NK-92 (cell line): ENCODE measurements around the gene ATF5.
"Not testable (repeated sequence)": the region's sequence is repeated elsewhere in the genome, so short reads cannot be mapped to it uniquely, and the experiment has no call there.

Experiments
- DNase-seq: peaks from one replicate; lab custom pipeline; 2025; ENCODE audit not compliant: unreplicated experiment; lab: John Stamatoyannopoulos, UW

Gene ATF5

DNA sequence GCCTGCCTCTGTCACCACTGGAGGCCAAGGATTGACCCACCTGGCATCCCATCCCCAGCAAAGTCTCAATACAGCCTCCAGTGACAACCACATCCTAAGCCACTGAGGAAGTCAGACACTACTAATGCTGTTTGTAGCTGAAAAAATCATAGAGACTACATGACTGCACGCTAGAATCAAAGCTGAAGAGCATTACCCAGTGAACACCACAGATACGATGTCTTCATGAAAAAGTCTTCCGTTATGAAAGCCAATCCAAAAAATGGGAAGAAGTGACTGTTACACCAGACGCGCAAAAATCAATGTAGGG, 11.4 kb downstream of the ATF5 start:
- no peak for DNase-seq

- DNase-seq: not testable (repeated sequence)
Observed at GRCh38 chr19:49944567-49944966, 15.6 kb downstream of the ATF5 start.

GRCh38 chr19:49946415-49946814, 17.4 kb downstream of the ATF5 start:
- no peak for DNase-seq

- DNase-seq: no peak
Observed at GRCh38 chr19:49949742-49950589, 21.0 kb downstream of the ATF5 start.

- no peak for DNase-seq
Observed at GRCh38 chr19:49950590-49950948, 21.6 kb downstream of the ATF5 start.

DNA sequence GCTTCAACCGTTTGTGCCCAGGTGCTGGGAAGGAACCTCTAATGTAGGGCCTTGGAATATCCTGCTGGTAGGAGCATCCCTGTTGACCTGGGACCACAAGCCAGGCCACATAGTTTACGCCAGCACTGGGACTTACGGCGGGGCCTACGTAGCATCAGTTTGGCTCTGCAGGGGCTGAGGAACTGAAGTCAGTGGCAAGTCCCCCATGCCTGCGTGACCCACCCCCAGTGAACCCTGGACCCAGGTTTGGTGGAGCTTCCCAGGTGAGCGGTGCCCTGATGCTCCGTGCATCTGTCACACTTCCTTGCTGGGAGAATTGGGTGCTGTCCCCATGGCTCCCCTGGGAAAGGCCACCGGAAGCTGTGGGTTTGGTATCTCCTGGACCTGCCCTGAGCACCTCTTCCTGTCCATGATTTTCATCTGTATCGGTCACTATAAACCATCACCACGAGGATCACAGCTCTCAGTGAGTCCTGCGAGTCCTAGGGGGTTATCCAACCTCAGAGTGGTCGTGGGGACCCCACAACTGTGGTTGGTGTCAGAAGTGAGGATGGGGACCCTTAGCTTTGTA, 22.0 kb downstream of the ATF5 start:
- DNase-seq: no peak

- DNase-seq: no peak
Observed at GRCh38 chr19:49951806-49952478, 22.9 kb downstream of the ATF5 start.

GRCh38 chr19:49952479-49952836, 23.5 kb downstream of the ATF5 start:
- no peak for DNase-seq

GRCh38 chr19:49952906-49953305, 23.9 kb downstream of the ATF5 start:
- no peak for DNase-seq

DNA sequence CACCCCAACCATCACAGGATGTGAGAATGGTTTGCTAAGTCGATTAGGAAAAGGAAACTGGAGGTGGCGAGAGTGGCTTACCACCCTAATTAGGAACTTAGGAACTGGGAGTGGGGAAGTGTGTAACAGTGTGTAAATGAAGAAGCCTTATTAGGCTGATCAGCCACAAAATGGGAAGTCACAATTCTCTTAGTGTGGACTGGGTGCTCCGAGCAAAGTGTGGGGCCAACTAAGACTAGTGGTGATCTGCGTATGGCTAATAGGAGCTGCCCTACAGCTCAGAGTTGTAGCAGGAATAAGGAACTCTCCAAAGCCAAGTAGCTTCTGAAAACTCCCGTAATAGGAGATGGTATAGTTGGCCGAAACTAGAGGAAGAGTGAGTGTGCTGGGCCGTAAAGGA, 24.4 kb downstream of the ATF5 start:
- no peak for DNase-seq

DNA sequence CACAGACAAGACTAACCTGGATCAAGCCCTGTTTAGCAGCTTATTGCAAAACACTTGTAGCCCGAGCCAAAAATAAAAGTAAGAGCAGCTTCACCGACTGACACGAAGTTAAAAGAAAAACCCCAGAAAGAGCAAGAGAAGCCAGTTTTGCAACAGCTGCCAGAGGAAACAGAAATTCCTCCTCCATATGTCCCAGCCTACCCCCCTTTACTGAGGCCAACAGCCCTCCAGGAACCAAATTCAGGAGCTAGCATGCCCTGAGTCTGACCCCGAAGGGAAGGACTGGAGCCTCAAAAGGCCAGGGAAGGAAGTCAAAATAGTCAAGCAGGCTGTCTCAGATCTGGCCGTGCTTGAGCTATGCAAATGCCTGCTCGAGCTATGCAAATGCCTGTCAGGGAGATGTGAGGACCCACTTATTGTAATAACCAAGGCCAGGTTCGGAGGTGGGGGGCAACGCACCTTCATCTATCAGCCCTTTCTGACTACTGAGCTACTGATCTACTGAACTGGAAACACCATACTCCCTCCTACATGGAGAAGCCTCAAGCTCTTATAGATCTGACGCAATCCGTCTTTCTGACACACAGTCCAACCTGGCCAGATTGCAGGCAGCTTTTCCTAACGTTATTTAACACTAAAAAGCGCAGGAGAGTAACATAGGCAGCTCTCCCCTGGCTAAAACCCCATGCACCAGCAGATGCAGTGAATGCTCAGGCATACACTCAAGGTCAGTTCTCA, 25.3 kb downstream of the ATF5 start:
- no peak for DNase-seq

DNA sequence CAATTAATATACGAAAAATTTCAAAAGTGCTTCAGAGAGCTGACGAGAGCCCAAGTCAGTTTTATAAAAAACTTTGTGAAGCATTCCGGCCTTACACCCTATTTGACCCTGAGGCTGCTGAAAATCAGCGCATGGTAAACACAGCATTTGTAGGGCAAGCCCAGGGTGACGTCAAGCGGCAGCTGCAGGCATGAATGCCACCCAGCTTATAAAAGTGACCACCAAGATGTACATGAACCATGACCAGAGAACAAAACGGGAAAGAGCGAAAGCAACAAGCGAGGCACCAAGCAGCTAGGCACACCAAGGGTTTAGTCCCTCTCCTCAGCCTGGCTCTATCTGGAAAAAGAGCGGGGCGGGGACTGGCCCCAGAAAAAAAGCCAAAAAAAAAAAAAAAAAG, 25.9 kb downstream of the ATF5 start:
- no peak for DNase-seq

DNA sequence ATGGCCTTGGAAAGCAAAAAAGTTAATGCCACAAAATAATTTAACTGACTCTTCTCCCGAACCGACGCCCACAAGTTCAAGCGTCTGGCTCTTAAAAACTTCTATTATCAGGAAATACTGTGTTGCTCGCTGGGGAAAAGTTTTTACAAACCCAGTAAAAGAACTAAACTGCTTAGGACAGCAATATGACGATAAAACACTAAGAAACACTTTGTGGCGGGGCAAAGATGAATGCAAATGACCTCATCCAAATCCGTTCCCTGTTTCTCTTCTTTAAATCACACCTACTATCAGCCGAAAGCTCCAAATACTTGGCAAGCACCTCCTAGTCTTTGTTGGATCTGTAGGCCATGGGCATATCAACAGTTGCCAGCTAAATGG, 27.1 kb downstream of the ATF5 start:
- DNase-seq: no peak

DNA sequence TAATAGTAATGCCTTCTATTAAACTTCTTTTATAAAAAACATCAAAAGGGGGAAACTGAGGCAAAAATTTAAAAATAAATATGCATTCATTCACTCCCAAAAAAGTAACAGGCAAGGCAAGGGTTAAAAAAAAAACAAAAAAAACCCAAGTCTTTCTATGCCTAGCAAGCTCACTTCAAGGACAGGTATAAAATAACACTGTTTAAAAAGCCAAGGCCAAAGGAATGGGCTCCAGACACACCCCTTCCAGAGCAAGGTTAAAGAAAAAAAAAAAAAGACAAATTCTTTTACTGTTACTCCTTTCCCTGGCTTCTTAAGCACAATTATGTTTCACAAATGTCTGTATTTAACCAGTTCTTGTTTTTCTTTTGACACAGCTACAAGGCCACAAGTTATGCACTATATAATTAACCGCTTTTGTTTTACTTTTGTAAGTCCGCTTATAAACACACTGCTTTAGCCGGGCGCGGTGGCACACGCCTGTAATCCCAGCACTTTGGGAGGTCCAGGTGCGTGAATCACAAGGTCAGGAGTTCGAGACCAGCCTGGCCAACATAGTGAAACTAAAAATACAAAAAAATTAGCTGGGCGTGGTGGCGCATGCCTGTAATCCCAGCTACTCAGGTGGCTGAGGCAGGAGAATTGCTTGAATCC, 28.4 kb downstream of the ATF5 start:
- DNase-seq: no peak

GRCh38 chr19:49958144-49958543, 29.1 kb downstream of the ATF5 start:
- not testable (repeated sequence) for DNase-seq

GRCh38 chr19:49958596-49958995, 29.6 kb downstream of the ATF5 start:
- DNase-seq: not testable (repeated sequence)

- not testable (repeated sequence) for DNase-seq
Observed at GRCh38 chr19:49959892-49960291, 30.9 kb downstream of the ATF5 start.

- DNase-seq: not testable (repeated sequence)
Observed at GRCh38 chr19:49960980-49961379, 32.0 kb downstream of the ATF5 start, which contains the start of gene SIGLEC11. Gene SIGLEC11 (minus strand): TSS chr19:49961172. CDS start chr19:49961081, 91 bp downstream.

GRCh38 chr19:49968279-49968922, 39.4 kb downstream of the ATF5 start:
- DNase-seq: no peak

DNA sequence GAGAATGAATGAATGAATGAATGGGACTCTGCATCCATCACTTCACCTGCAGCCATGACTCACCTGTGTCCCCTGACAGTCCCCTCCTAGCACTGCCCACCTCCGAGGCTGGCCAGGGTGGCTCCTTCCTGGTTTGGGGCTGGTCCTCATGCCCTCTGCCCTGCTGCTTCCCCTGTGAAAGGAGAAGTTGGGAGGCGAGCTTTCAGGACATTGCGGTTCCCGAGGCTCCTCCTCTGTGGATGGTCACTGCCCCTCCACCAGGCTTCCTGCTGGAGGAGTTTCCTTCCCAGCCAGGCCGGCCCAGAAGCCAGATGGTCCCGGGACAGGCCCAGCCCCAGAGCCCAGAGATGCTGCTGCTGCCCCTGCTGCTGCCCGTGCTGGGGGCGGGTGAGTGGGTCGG, 40.4 kb downstream of the ATF5 start:
- DNase-seq: not testable (repeated sequence)

DNA sequence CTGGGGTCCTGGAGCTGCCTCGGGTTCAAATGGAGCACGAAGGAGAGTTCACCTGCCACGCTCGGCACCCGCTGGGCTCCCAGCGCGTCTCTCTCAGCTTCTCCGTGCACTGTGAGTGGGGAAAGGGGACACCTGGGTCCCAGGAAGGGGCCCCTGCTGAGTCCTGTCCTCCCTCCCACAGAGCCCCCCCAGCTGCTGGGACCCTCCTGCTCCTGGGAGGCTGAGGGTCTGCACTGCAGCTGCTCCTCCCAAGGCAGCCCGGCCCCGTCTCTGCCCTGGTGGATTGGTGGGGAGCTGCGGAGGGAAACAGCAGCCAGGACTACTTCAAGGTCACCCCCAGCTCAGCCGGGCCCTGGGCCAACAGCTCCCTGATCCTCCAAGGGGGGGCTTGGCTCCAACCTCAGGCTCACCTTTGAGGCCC, 43.0 kb downstream of the ATF5 start:
- DNase-seq: no peak
